Colonic mucosa (tissue), 4 donors: ENCODE results near the gene ZNF710. TPM values are rescaled to one million over a fixed set of nuclear protein-coding genes. Genes with fewer than 3 reads are reported as not detected.
A peak's percentile ranks its signal among the peaks of the same experiment; 100 is the strongest.

Experiments used
- DNase-seq: peaks from one replicate; pipeline ENCODE4 v3.0.0-alpha.2; 2020
- H3K27ac ChIP-seq: fragments of 200-600 bp; one replicate; pipeline ENCODE4 v1.8.0; 2021
- H3K27me3 ChIP-seq: fragments of 200-600 bp; one replicate; pipeline ENCODE4 v1.8.0; 2021
- H3K36me3 ChIP-seq: fragments of 200-600 bp; one replicate; pipeline ENCODE4 v1.8.0; 2021
- H3K4me1 ChIP-seq: fragments of 200-600 bp; one replicate; pipeline ENCODE4 v1.8.0; 2021; ENCODE audit warnings: mild to moderate bottlenecking
- H3K4me3 ChIP-seq: fragments of 200-600 bp; one replicate; pipeline ENCODE4 v1.8.0; 2021
- H3K9ac ChIP-seq, 2 donors: one replicate each; pipeline ENCODE4 v1.7.0; 2013; ENCODE audit warnings: control low read depth in 2 of 2, low read depth in 2 of 2, low read length in 2 of 2
- H3K9me3 ChIP-seq: fragments of 200-600 bp; one replicate; pipeline ENCODE4 v1.8.0; 2021
- CTCF ChIP-seq: fragments of 200-600 bp; IDR thresholded peaks from one replicate; pipeline ENCODE4 v1.8.0; 2022; ENCODE audit warnings: antibody characterized with exemption, mild to moderate bottlenecking
- intact Hi-C: fragments of 100-400 bp; cut with DNase I; formaldehyde crosslinking; loops from one replicate; pipeline ENCODE4 v1.14.1; 2022
- total RNA-seq, 2 donors: library from RNA; stranded (reverse); fragmentation: NEBNext Ultra II Directional in 1 of 2; extraction: Animal tissue kit (Norgen Biotek cat#: 25700) in 1 of 2; gene quantifications; one replicate each; pipeline ENCODE4 v1.2.1, GENCODE V29; 2021
- donor health status: healthy.
- donor health status: DM: no; HTN: no; CAD: no.
- donor health status: DM: no; HTN: no; CAD: no.

The ZNF710 gene
- total RNA-seq, 2 donors from 2014 or later, result 35.0 to 43.7 TPM

- no peak overlapping the region for H3K4me3 ChIP-seq
- TF ChIP-seq CTCF, result peak; percentile 64
- no peaks in the 10 kb centered on the region for H3K27me3 ChIP-seq
- no peak overlapping the region for H3K9ac ChIP-seq
- H3K4me1 ChIP-seq, result no peaks in the 10 kb centered on the region
- DNase-seq, result peak; percentile 63
- no peaks in the 10 kb centered on the region for H3K9me3 ChIP-seq
- peaks cover 28% of the 10 kb centered on the region for H3K36me3 ChIP-seq
- H3K27ac ChIP-seq, result no peak overlapping the region
- intact Hi-C loops, result loop anchor here (5.0 kb wide), 1 partner anchor 185 kb away; no protein-coding TSS in a partner anchor
Measured at GRCh38 chr15:90086868-90087268, 85.7 kb downstream of the ZNF710 start.

- peaks cover 28% of the 10 kb centered on the region for H3K36me3 ChIP-seq
- H3K4me3 ChIP-seq, result no peak overlapping the region
- intact Hi-C loops, result loop anchor here (5.0 kb wide), 1 partner anchor 185 kb away; no protein-coding TSS in a partner anchor
- no peak for TF ChIP-seq CTCF
- H3K27ac ChIP-seq, result no peak overlapping the region
- no peaks in the 10 kb centered on the region for H3K9me3 ChIP-seq
- DNase-seq, result no peak
- H3K9ac ChIP-seq, result no peak overlapping the region
- H3K4me1 ChIP-seq, result no peaks in the 10 kb centered on the region
- H3K27me3 ChIP-seq, result no peaks in the 10 kb centered on the region
Measured at GRCh38 chr15:90087454-90088154, 86.5 kb downstream of the ZNF710 start.

- Histone ChIP-seq H3K4me1 (no peaks in the 10 kb centered on the region), H3K27me3 (no peaks in the 10 kb centered on the region), H3K4me3 (no peak overlapping the region), H3K9ac (no peak overlapping the region), H3K27ac (no peak overlapping the region), H3K9me3 (no peaks in the 10 kb centered on the region), H3K36me3 (peaks cover 7% of the 10 kb centered on the region)
- DNase-seq, result no peak
- TF ChIP-seq CTCF, result no peak
- intact Hi-C loops, result no loop called here
Measured at GRCh38 chr15:90090226-90090848, 89.2 kb downstream of the ZNF710 start.

- Histone ChIP-seq H3K9ac (no peak overlapping the region), H3K27me3 (no peaks in the 10 kb centered on the region), H3K36me3 (peaks cover 7% of the 10 kb centered on the region), H3K4me1 (no peaks in the 10 kb centered on the region), H3K4me3 (no peak overlapping the region), H3K9me3 (no peaks in the 10 kb centered on the region), H3K27ac (no peak overlapping the region)
- no peak for TF ChIP-seq CTCF
- intact Hi-C loops, result no loop called here
- no peak for DNase-seq
Measured at GRCh38 chr15:90091156-90091931, 90.2 kb downstream of the ZNF710 start.

GRCh38 chr15:90095521-90095959 is 94.4 kb downstream of the ZNF710 start:
- H3K4me1 ChIP-seq, result no peaks in the 10 kb centered on the region
- H3K27me3 ChIP-seq, result no peaks in the 10 kb centered on the region
- TF ChIP-seq CTCF, result no peak
- intact Hi-C loops, result no loop called here
- no peaks in the 10 kb centered on the region for H3K36me3 ChIP-seq
- no peak for DNase-seq
- no peak overlapping the region for H3K27ac ChIP-seq
- no peak overlapping the region for H3K4me3 ChIP-seq
- no peak overlapping the region for H3K9ac ChIP-seq
- H3K9me3 ChIP-seq, result no peaks in the 10 kb centered on the region
